ENCODE data around the gene DNAH5.

DNA sequence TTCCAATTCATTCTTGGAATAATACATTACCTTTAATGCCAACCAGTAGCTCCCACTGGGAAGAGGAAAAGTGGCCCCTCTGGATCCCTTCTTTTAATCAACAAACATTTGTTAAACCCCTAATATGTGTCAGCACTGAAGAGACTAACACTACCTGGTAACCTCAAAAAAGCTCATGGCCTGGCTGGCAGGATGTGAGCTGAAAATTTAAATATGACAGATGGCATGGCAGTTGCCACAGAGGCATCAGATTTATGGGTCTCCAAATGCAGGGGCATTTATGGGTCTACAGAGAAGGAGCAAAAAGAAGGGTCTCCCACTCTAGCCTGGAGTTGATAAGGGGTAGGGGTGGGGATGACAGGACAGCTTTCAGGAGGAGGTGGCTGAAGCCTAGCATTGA lies 12.5 kb downstream of the DNAH5 start:
- no peak for TF ChIP-seq POLR2A (IDR thresholded peaks at IDR 0.05)
- TF ChIP-seq, protein P1, sequence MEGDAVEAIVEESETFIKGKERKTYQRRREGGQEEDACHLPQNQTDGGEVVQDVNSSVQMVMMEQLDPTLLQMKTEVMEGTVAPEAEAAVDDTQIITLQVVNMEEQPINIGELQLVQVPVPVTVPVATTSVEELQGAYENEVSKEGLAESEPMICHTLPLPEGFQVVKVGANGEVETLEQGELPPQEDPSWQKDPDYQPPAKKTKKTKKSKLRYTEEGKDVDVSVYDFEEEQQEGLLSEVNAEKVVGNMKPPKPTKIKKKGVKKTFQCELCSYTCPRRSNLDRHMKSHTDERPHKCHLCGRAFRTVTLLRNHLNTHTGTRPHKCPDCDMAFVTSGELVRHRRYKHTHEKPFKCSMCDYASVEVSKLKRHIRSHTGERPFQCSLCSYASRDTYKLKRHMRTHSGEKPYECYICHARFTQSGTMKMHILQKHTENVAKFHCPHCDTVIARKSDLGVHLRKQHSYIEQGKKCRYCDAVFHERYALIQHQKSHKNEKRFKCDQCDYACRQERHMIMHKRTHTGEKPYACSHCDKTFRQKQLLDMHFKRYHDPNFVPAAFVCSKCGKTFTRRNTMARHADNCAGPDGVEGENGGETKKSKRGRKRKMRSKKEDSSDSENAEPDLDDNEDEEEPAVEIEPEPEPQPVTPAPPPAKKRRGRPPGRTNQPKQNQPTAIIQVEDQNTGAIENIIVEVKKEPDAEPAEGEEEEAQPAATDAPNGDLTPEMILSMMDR (IDR thresholded peaks at IDR 0.05) = no peak
